GM23248 (cell line): ENCODE measurements around the gene USP34.

Experiments
- EZH2 ChIP-seq: fragments of 200-600 bp; sonication (generic); IDR thresholded peaks from 2 replicates; pipeline ENCODE4 v1.6.1; 2018; ENCODE audit warnings: antibody characterized with exemption, mild to moderate bottlenecking; ENCODE audit not compliant: insufficient read depth, poor library complexity, severe bottlenecking
- EZH2phosphoT487 ChIP-seq: fragments of 200-600 bp; sonication (generic); IDR thresholded peaks from 2 replicates; pipeline ENCODE4 v1.6.1; 2018; ENCODE audit warnings: antibody characterized with exemption, moderate library complexity, mild to moderate bottlenecking, low read depth; ENCODE audit not compliant: insufficient read depth

DNA sequence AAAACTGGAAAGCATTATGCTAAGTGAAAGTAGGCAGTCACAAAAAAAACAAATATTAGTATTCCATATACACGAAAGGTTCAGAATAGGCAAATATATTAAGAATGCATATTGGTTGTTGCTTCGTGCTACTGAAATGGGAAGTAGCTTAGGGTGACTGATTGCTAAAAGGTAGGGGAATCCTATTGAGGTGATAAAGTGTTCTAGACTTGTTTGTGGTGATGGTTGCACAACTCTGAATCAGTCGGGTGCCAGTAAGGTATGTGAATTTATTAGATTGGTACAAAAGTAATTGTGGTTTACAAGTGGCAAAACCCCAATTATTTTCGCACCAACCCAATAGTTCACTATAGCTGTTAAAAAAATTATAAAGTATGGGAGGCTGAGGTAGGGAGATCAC, 20.7 kb downstream of the USP34 start:
- no peak for TF ChIP-seq EZH2
- TF ChIP-seq EZH2phosphoT487, result no peak
